Measurements from ENCODE around the gene CCL21. TPM values are rescaled to one million over a fixed set of nuclear protein-coding genes. Genes with fewer than 3 reads are reported as not detected.

The CCL21 gene
- polyA plus RNA-seq, 3 donors: not detected

DNA sequence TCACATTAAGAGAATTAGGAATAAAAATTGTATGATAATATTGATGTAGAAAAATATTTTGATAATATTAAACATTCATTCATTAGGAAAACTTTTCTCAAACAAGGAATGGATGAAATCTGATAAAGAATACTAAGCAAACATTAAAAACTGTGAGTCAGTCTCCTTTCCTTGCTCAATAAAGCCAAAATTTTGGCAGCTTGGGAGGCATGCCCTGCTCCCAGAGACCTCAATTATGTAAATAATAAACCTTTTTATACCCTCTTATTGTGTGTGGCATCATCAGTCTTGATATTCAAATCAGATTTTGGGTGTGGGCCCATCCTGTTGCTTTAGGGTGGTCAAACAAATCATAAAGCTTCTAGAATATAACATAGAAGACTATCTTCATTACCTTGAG lies 36.6 kb upstream of the CCL21 start:
- H3K9me3 ChIP-seq (replicated peaks in 1 of 2; ENCODE audit: control insufficient read depth in 1 of 2, insufficient read depth in 1 of 2, low read length in 2 of 2): peaks cover 4 to 7% of the 10 kb centered on the region in 2 donors
- H3K4me1 ChIP-seq (ENCODE audit: control insufficient read depth in 1 of 2, insufficient read depth in 2 of 2, low read length in 2 of 2): no peaks in the 10 kb centered on the region
- no peaks in the 10 kb centered on the region for H4K20me1 ChIP-seq (ENCODE audit: insufficient read depth, low read length)
- H3K36me3 ChIP-seq (replicated peaks in 1 of 2; ENCODE audit: control insufficient read depth in 1 of 2, insufficient read depth in 2 of 2, low read length in 2 of 2): no peaks in the 10 kb centered on the region
- no peak for DNase-seq
- H3K27me3 ChIP-seq (ENCODE audit: control insufficient read depth in 2 of 2, insufficient read depth in 2 of 2, low read length in 2 of 2): peaks cover 3 to 6% of the 10 kb centered on the region in 2 donors
- peaks cover 6% of the 10 kb centered on the region for H3K4me1 Mint-ChIP-seq
- H3K36me3 Mint-ChIP-seq: no peaks in the 10 kb centered on the region
- no peaks in the 10 kb centered on the region for H3K79me2 ChIP-seq (ENCODE audit: insufficient read depth, low read length)
- peaks cover 9 to 22% (median 14%) of the 10 kb centered on the region in 3 donors for H3K27me3 Mint-ChIP-seq (ENCODE audit: low read depth in 3 of 3)
- no peak overlapping the region for H2AFZ ChIP-seq (ENCODE audit: insufficient read depth, low read depth, low read length, poor library complexity, severe bottlenecking)
- intact Hi-C loops (cut with micrococcal nuclease): no loop called here
- no peak overlapping the region for H3K27ac Mint-ChIP-seq
- TF ChIP-seq, protein P1, sequence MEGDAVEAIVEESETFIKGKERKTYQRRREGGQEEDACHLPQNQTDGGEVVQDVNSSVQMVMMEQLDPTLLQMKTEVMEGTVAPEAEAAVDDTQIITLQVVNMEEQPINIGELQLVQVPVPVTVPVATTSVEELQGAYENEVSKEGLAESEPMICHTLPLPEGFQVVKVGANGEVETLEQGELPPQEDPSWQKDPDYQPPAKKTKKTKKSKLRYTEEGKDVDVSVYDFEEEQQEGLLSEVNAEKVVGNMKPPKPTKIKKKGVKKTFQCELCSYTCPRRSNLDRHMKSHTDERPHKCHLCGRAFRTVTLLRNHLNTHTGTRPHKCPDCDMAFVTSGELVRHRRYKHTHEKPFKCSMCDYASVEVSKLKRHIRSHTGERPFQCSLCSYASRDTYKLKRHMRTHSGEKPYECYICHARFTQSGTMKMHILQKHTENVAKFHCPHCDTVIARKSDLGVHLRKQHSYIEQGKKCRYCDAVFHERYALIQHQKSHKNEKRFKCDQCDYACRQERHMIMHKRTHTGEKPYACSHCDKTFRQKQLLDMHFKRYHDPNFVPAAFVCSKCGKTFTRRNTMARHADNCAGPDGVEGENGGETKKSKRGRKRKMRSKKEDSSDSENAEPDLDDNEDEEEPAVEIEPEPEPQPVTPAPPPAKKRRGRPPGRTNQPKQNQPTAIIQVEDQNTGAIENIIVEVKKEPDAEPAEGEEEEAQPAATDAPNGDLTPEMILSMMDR (IDR thresholded peaks at IDR 0.05): no peak
- no peak overlapping the region for H3K4me2 ChIP-seq (replicated peaks; ENCODE audit: extremely low read depth, low read length, poor library complexity, severe bottlenecking)
- H3K9me3 Mint-ChIP-seq: peaks cover 0 to 12% (median 12%) of the 10 kb centered on the region in 7 donors
- H3K4me3 Mint-ChIP-seq: no peak overlapping the region
- no peak overlapping the region for H3K27ac ChIP-seq (ENCODE audit: low read depth in 1 of 2, low read length in 2 of 2)
- no peak overlapping the region for H3K4me3 ChIP-seq (replicated peaks in 1 of 3; ENCODE audit: low read depth in 2 of 3, low read length in 3 of 3)
- no peak overlapping the region for H3K9ac ChIP-seq (ENCODE audit: insufficient read depth, low read length, poor library complexity, severe bottlenecking)

- Histone ChIP-seq H3K27ac (ENCODE audit: low read depth in 1 of 2, low read length in 2 of 2) (no peak overlapping the region), H3K9me3 (replicated peaks in 1 of 2; ENCODE audit: control insufficient read depth in 1 of 2, insufficient read depth in 1 of 2, low read length in 2 of 2) (peaks cover 4 to 7% of the 10 kb centered on the region in 2 donors), H3K36me3 (replicated peaks in 1 of 2; ENCODE audit: control insufficient read depth in 1 of 2, insufficient read depth in 2 of 2, low read length in 2 of 2) (no peaks in the 10 kb centered on the region), H3K9ac (ENCODE audit: insufficient read depth, low read length, poor library complexity, severe bottlenecking) (no peak overlapping the region), H3K27me3 (ENCODE audit: control insufficient read depth in 2 of 2, insufficient read depth in 2 of 2, low read length in 2 of 2) (peaks cover 3% of the 10 kb centered on the region in 2 donors), H3K79me2 (ENCODE audit: insufficient read depth, low read length) (no peaks in the 10 kb centered on the region), H2AFZ (ENCODE audit: insufficient read depth, low read depth, low read length, poor library complexity, severe bottlenecking) (no peak overlapping the region), H3K4me2 (replicated peaks; ENCODE audit: extremely low read depth, low read length, poor library complexity, severe bottlenecking) (no peak overlapping the region), H3K4me1 (ENCODE audit: control insufficient read depth in 1 of 2, insufficient read depth in 2 of 2, low read length in 2 of 2) (no peaks in the 10 kb centered on the region), H4K20me1 (ENCODE audit: insufficient read depth, low read length) (no peaks in the 10 kb centered on the region), H3K4me3 (replicated peaks in 1 of 3; ENCODE audit: low read depth in 2 of 3, low read length in 3 of 3) (no peak overlapping the region)
- no peak overlapping the region for H3K4me3 Mint-ChIP-seq
- intact Hi-C loops (cut with micrococcal nuclease): no loop called here
- WGBS (ENCODE audit: insufficient coverage): no CpG with 5 or more reads among the region's 2 CpGs
- peaks cover 5% of the 10 kb centered on the region for H3K4me1 Mint-ChIP-seq
- TF ChIP-seq, protein P1 (IDR thresholded peaks at IDR 0.05): no peak
- H3K27me3 Mint-ChIP-seq (ENCODE audit: low read depth in 3 of 3): peaks cover 6 to 14% (median 13%) of the 10 kb centered on the region in 3 donors
- DNase-seq: no peak
- H3K27ac Mint-ChIP-seq: no peak overlapping the region
- H3K9me3 Mint-ChIP-seq: peaks cover 0 to 14% (median 10%) of the 10 kb centered on the region in 7 donors
- H3K36me3 Mint-ChIP-seq: no peaks in the 10 kb centered on the region
These were observed 34.6 kb upstream of the CCL21 start for GRCh38 chr9:34744295-34745221.

Data from CD14-positive monocyte (primary cell).